ENCODE results near the gene TBXAS1.

Gene TBXAS1

DNA sequence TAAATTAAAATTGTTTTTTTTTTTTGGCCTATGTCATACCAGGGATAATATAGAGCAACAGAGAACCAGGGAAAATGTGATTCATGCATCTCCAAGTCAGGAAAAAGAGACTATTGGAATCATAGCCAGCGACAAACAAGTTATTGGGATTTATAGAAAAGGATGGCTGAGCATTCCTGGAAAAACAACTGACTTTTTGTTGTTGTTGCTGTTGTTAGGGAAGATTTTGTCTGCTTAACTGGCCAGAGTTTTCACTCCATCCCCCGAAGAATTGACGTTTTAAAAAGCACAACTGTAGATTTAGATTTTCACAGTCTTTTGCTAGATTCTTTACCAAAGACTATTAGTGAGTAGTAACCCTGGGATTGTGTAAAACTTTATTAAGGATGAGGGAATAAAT lies 112.4 kb downstream of the TBXAS1 start:
- Histone ChIP-seq H2BK15ac (ENCODE audit: low read depth, poor library complexity, severe bottlenecking) (no peak overlapping the region), H3K4me3 (ENCODE audit: insufficient read depth in 1 of 2, low read depth in 1 of 2, low read length in 2 of 2) (no peak overlapping the region), H3K18ac (ENCODE audit: low read depth in 1 of 2, low read length in 2 of 2) (no peak overlapping the region), H3K4ac (ENCODE audit: low read depth in 1 of 2, low read length in 2 of 2) (no peak overlapping the region), H3K9me3 (ENCODE audit: control insufficient read depth, low read length) (peaks cover 14% of the 10 kb centered on the region), H3K4me1 (ENCODE audit: control insufficient read depth, insufficient read depth, low read depth, low read length) (peaks cover 4% of the 10 kb centered on the region), H3K9ac (ENCODE audit: low read length) (no peak overlapping the region), H2BK12ac (ENCODE audit: low read length in 2 of 2) (no peak overlapping the region), H3K23ac (ENCODE audit: low read length in 2 of 2) (no peak overlapping the region), H3K79me1 (replicated peaks; ENCODE audit: low read length, poor library complexity, severe bottlenecking) (no peaks in the 10 kb centered on the region), H2AK5ac (ENCODE audit: low read length, severe bottlenecking) (no peak overlapping the region), H3K27me3 (ENCODE audit: control insufficient read depth in 1 of 2, insufficient read depth in 1 of 2, low read length in 2 of 2) (peaks cover 0 to 37% of the 10 kb centered on the region in 2 experiments), H3K14ac (ENCODE audit: low read length in 2 of 2) (no peak overlapping the region), H2BK120ac (ENCODE audit: low read depth, low read length) (no peak overlapping the region), H4K8ac (ENCODE audit: low read length) (no peak overlapping the region), H2BK5ac (ENCODE audit: low read depth, low read length, poor library complexity, severe bottlenecking) (no peak overlapping the region), H3K27ac (ENCODE audit: low read length, poor library complexity, severe bottlenecking) (no peak overlapping the region), H3K4me2 (ENCODE audit: low read length, poor library complexity, severe bottlenecking) (no peak overlapping the region), H3K36me3 (ENCODE audit: control insufficient read depth in 1 of 2, insufficient read depth in 2 of 2, low read depth in 1 of 2, low read length in 2 of 2) (no peaks in the 10 kb centered on the region), H2AFZ (ENCODE audit: low read depth, low read length) (no peak overlapping the region), H4K91ac (ENCODE audit: low read length) (no peak overlapping the region)
- DNase-seq, result no peak
- WGBS, result 100% methylated on average over 1 of the region's 3 CpGs

DNA sequence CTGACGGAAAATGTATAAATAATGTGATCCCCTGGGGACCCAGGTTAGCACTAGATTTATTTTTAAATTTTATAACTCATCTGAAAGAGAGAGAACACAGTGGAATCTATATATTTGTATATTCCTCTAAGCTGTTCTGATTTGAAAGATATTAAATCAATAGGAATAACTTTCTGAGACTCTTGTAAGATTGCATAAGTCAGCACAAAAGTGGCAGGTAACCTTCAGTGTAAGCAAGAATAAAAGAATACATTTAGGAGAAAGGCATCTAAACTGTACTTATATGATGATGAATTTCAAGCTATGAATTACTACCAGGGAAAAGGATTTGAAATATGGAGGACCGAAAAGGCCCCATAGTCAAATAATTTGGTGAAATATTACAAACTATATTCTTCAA lies 112.8 kb downstream of the TBXAS1 start:
- Histone ChIP-seq H3K4me3 (ENCODE audit: insufficient read depth in 1 of 2, low read depth in 1 of 2, low read length in 2 of 2) (no peak overlapping the region), H3K4me1 (ENCODE audit: control insufficient read depth, insufficient read depth, low read depth, low read length) (peaks cover 1% of the 10 kb centered on the region), H2AK5ac (ENCODE audit: low read length, severe bottlenecking) (no peak overlapping the region), H3K9ac (ENCODE audit: low read length) (no peak overlapping the region), H2AFZ (ENCODE audit: low read depth, low read length) (no peak overlapping the region), H2BK12ac (ENCODE audit: low read length in 2 of 2) (no peak overlapping the region), H3K4me2 (ENCODE audit: low read length, poor library complexity, severe bottlenecking) (no peak overlapping the region), H3K79me1 (replicated peaks; ENCODE audit: low read length, poor library complexity, severe bottlenecking) (no peaks in the 10 kb centered on the region), H3K18ac (ENCODE audit: low read depth in 1 of 2, low read length in 2 of 2) (no peak overlapping the region), H3K14ac (ENCODE audit: low read length in 2 of 2) (no peak overlapping the region), H3K27me3 (ENCODE audit: control insufficient read depth in 1 of 2, insufficient read depth in 1 of 2, low read length in 2 of 2) (peaks cover 0 to 37% of the 10 kb centered on the region in 2 experiments), H3K23ac (ENCODE audit: low read length in 2 of 2) (no peak overlapping the region), H2BK120ac (ENCODE audit: low read depth, low read length) (no peak overlapping the region), H2BK15ac (ENCODE audit: low read depth, poor library complexity, severe bottlenecking) (no peak overlapping the region), H3K4ac (ENCODE audit: low read depth in 1 of 2, low read length in 2 of 2) (no peak overlapping the region), H3K27ac (ENCODE audit: low read length, poor library complexity, severe bottlenecking) (no peak overlapping the region), H2BK5ac (ENCODE audit: low read depth, low read length, poor library complexity, severe bottlenecking) (no peak overlapping the region), H4K91ac (ENCODE audit: low read length) (no peak overlapping the region), H3K9me3 (ENCODE audit: control insufficient read depth, low read length) (peaks cover 18% of the 10 kb centered on the region), H3K36me3 (ENCODE audit: control insufficient read depth in 1 of 2, insufficient read depth in 2 of 2, low read depth in 1 of 2, low read length in 2 of 2) (no peaks in the 10 kb centered on the region), H4K8ac (ENCODE audit: low read length) (no peak overlapping the region)
- no peak for DNase-seq
- no CpG with 5 or more reads among the region's 2 CpGs for WGBS

DNA sequence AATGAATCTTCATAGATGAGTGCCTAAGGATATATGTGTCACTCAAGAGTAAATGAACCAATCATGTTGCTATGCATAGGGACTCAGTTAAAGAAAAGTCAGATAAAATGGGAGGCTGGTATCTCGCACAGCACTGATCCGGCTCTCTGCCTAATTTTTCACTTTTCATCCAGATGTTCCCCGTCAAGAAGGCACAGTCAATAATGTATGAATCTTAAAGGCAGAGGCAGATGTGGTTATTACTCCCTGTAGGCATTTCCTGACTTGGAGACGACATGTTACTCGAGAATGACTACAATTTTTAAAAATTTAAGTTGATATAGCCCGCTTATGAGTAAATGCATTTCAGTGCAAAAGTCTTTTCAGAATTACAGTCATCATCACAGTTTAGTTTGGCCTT lies 113.6 kb downstream of the TBXAS1 start:
- H3K27me3 ChIP-seq (ENCODE audit: control insufficient read depth in 1 of 2, insufficient read depth in 1 of 2, low read length in 2 of 2), result peaks cover 0 to 37% of the 10 kb centered on the region in 2 experiments
- no peak for DNase-seq
- no peak overlapping the region for H3K18ac ChIP-seq (ENCODE audit: low read depth in 1 of 2, low read length in 2 of 2)
- H3K9me3 ChIP-seq (ENCODE audit: control insufficient read depth, low read length), result peaks cover 18% of the 10 kb centered on the region
- no peak overlapping the region for H3K14ac ChIP-seq (ENCODE audit: low read length in 2 of 2)
- no peak overlapping the region for H3K23ac ChIP-seq (ENCODE audit: low read length in 2 of 2)
- 86% methylated on average over 6 of the region's 6 CpGs for WGBS
- H2BK12ac ChIP-seq (ENCODE audit: low read length in 2 of 2), result no peak overlapping the region
- H3K36me3 ChIP-seq (ENCODE audit: control insufficient read depth in 1 of 2, insufficient read depth in 2 of 2, low read depth in 1 of 2, low read length in 2 of 2), result no peaks in the 10 kb centered on the region
- no peak overlapping the region for H3K4ac ChIP-seq (ENCODE audit: low read depth in 1 of 2, low read length in 2 of 2)
- H2BK5ac ChIP-seq (ENCODE audit: low read depth, low read length, poor library complexity, severe bottlenecking), result no peak overlapping the region
- H3K4me2 ChIP-seq (ENCODE audit: low read length, poor library complexity, severe bottlenecking), result no peak overlapping the region
- no peaks in the 10 kb centered on the region for H3K79me1 ChIP-seq (replicated peaks; ENCODE audit: low read length, poor library complexity, severe bottlenecking)
- H2AFZ ChIP-seq (ENCODE audit: low read depth, low read length), result no peak overlapping the region
- no peak overlapping the region for H2BK15ac ChIP-seq (ENCODE audit: low read depth, poor library complexity, severe bottlenecking)
- H3K9ac ChIP-seq (ENCODE audit: low read length), result no peak overlapping the region
- H2AK5ac ChIP-seq (ENCODE audit: low read length, severe bottlenecking), result no peak overlapping the region
- no peak overlapping the region for H2BK120ac ChIP-seq (ENCODE audit: low read depth, low read length)
- no peak overlapping the region for H4K91ac ChIP-seq (ENCODE audit: low read length)
- no peaks in the 10 kb centered on the region for H3K4me1 ChIP-seq (ENCODE audit: control insufficient read depth, insufficient read depth, low read depth, low read length)
- H4K8ac ChIP-seq (ENCODE audit: low read length), result no peak overlapping the region
- no peak overlapping the region for H3K4me3 ChIP-seq (ENCODE audit: insufficient read depth in 1 of 2, low read depth in 1 of 2, low read length in 2 of 2)
- no peak overlapping the region for H3K27ac ChIP-seq (ENCODE audit: low read length, poor library complexity, severe bottlenecking)

DNA sequence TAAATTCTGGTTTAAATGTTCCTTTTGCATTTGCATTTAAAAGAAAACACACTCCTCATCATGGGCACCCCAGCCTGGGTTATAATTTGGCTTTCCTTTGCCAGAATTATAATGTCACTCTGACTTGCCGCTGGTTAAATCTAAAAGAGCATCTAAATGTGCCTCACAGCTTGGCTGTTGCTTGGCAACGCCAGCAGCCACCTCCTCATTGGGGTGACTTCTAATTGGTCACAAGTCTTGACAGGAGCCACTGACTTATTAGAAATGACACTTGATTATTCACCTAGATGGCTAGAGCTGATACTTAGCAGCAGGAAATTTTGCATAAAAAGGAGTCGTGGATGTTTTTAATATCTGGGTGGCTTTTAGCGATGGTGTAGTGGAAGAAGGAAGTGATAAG lies 114.3 kb downstream of the TBXAS1 start:
- Histone ChIP-seq H2BK120ac (ENCODE audit: low read depth, low read length) (no peak overlapping the region), H3K9me3 (ENCODE audit: control insufficient read depth, low read length) (peaks cover 18% of the 10 kb centered on the region), H2BK15ac (ENCODE audit: low read depth, poor library complexity, severe bottlenecking) (no peak overlapping the region), H2BK12ac (ENCODE audit: low read length in 2 of 2) (no peak overlapping the region), H3K4me2 (ENCODE audit: low read length, poor library complexity, severe bottlenecking) (no peak overlapping the region), H3K4ac (ENCODE audit: low read depth in 1 of 2, low read length in 2 of 2) (no peak overlapping the region), H3K4me3 (ENCODE audit: insufficient read depth in 1 of 2, low read depth in 1 of 2, low read length in 2 of 2) (no peak overlapping the region), H2AK5ac (ENCODE audit: low read length, severe bottlenecking) (no peak overlapping the region), H3K79me1 (replicated peaks; ENCODE audit: low read length, poor library complexity, severe bottlenecking) (no peaks in the 10 kb centered on the region), H3K4me1 (ENCODE audit: control insufficient read depth, insufficient read depth, low read depth, low read length) (no peaks in the 10 kb centered on the region), H3K14ac (ENCODE audit: low read length in 2 of 2) (no peak overlapping the region), H2AFZ (ENCODE audit: low read depth, low read length) (no peak overlapping the region), H4K91ac (ENCODE audit: low read length) (no peak overlapping the region), H3K27me3 (ENCODE audit: control insufficient read depth in 1 of 2, insufficient read depth in 1 of 2, low read length in 2 of 2) (peaks cover 0 to 37% of the 10 kb centered on the region in 2 experiments), H3K27ac (ENCODE audit: low read length, poor library complexity, severe bottlenecking) (no peak overlapping the region), H2BK5ac (ENCODE audit: low read depth, low read length, poor library complexity, severe bottlenecking) (no peak overlapping the region), H3K18ac (ENCODE audit: low read depth in 1 of 2, low read length in 2 of 2) (no peak overlapping the region), H3K9ac (ENCODE audit: low read length) (no peak overlapping the region), H4K8ac (ENCODE audit: low read length) (no peak overlapping the region), H3K23ac (ENCODE audit: low read length in 2 of 2) (no peak overlapping the region), H3K36me3 (ENCODE audit: control insufficient read depth in 1 of 2, insufficient read depth in 2 of 2, low read depth in 1 of 2, low read length in 2 of 2) (no peaks in the 10 kb centered on the region)
- 99% methylated on average over 3 of the region's 4 CpGs for WGBS
- no peak for DNase-seq

Data from mesenchymal stem cell (in vitro differentiated cells and primary cell).